SIG-M5 treated with dmso at 0.1 percent for 504 hours (cell line): ENCODE measurements around the gene ALDH16A1.

Experiments
- DNase-seq: peaks from one replicate; lab custom pipeline; 2025; ENCODE audit not compliant: unreplicated experiment; lab: John Stamatoyannopoulos, UW

ALDH16A1 gene

DNA sequence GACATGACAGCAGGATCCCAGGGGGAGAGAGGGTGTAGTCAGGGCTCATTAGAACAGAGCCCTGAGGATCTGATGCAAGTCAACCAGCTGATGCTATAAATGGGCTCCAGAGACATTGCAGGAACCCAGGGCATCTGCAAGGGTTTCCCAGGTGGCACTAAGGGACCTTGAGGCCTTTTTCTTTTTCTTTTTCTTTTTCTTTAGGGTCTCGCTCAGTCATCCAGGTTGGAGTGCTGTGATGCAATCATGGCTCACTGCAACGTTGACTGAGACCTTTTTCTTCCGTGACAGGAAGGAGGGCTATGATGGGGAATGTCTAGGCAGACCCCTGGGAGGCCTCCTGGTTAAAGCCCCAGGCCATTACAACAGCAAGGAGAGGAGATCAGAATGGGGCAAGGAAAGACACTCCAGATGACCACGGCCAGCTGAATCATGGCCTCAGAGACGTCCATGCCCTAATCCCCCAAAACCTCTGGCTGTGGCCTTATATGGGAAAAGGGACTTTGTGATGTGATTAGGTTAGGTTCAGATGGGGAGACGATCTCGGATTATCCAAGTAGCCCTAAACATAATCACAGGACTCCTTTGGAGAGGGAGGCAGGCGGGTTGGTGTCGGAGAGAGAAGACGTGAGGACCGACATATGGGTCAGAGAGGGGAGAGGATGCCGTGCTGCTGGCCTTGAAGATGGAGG lies 54.9 kb downstream of the ALDH16A1 start:
- DNase-seq, result no peak

- no peak for DNase-seq
These were observed 60.1 kb downstream of the ALDH16A1 start for GRCh38 chr19:49512970-49513745.

DNA sequence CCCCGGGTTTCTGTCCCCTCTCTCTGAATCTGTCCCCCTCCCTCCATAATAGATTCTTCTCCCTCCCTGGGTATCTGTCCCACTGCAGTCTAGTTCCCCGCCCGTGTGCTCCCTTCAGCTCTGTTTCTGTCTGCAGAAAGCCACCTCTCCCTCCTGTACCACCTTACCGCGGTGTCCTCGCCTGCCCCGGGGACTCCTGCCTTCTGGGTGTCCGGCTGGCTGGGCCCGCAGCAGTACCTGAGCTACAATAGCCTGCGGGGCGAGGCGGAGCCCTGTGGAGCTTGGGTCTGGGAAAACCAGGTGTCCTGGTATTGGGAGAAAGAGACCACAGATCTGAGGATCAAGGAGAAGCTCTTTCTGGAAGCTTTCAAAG lies 60.7 kb downstream of the ALDH16A1 start:
- no peak for DNase-seq

DNA sequence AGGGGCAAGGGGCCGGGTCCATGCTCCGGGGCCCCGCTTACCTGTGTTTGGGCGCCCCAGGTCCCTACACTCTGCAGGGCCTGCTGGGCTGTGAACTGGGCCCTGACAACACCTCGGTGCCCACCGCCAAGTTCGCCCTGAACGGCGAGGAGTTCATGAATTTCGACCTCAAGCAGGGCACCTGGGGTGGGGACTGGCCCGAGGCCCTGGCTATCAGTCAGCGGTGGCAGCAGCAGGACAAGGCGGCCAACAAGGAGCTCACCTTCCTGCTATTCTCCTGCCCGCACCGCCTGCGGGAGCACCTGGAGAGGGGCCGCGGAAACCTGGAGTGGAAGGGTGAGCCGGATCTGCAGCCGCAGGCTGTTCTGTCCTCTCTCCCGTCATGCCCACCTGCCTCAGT lies 61.1 kb downstream of the ALDH16A1 start:
- no peak for DNase-seq

- DNase-seq, result peak; percentile 96
These were observed 62.7 kb downstream of the ALDH16A1 start for GRCh38 chr19:49515767-49516166.

DNA sequence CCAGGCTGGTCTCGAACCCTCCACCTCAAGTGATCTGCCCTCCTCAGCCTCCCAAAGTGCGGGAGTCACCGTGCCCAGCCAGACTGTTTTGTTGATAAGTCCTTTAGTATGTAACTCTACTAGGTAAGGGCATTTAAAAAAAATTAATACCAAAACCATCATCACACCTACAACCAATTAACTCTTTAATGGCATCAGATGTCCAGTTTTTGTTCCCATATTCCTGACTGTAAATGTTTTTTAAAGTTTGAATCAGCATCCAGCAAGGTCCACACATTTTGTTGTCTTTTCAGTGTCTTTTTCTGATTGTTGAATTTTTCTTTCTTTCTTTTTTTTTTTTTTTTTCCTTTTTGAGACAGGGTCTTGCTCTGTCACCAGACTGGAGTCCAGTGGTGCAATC lies 65.0 kb downstream of the ALDH16A1 start:
- DNase-seq, result no peak
